Psoas muscle (tissue), 8 donors: Measurements from ENCODE around the gene SDF4. TPM values are rescaled to one million over a fixed set of nuclear protein-coding genes. Genes with fewer than 3 reads are reported as not detected.

ENCODE experiments used
- ATAC-seq, 4 donors: fragments of 200-7000 bp; cut with Tn5 transposase; one replicate each; pipeline ENCODE4 v1.9.1; 2020; ENCODE audit warnings: moderate library complexity in 3 of 4, mild to moderate bottlenecking in 2 of 4
- DNase-seq, 2 donors: peaks; one replicate each; pipeline ENCODE4 v3.0.0-alpha.2; 2020
- H3K27ac ChIP-seq: fragments of 200-600 bp; one replicate; pipeline ENCODE4 v1.8.0; 2022
- H3K27me3 ChIP-seq, 3 donors: fragments of 200-600 bp in 1 of 3; one replicate each; pipeline versions ENCODE4 v1.6.1 to v1.8.0; 2013 to 2022; ENCODE audit warnings: low read length in 2 of 3, mild to moderate bottlenecking in 2 of 3, moderate library complexity in 1 of 3; ENCODE audit not compliant: insufficient read depth in 3 of 3
- H3K36me3 ChIP-seq, 2 donors: fragments of 200-600 bp in 1 of 2; one replicate each; pipeline versions ENCODE4 v1.6.1 to v1.8.0; 2013 to 2022; ENCODE audit warnings: low read depth in 1 of 2, mild to moderate bottlenecking in 1 of 2, moderate library complexity in 1 of 2; ENCODE audit not compliant: insufficient read depth in 1 of 2
- H3K4me1 ChIP-seq: fragments of 200-600 bp; one replicate; pipeline ENCODE4 v1.8.0; 2022
- H3K4me3 ChIP-seq: fragments of 200-600 bp; one replicate; pipeline ENCODE4 v1.8.0; 2022; ENCODE audit warnings: mild to moderate bottlenecking
- H3K9me3 ChIP-seq: fragments of 200-600 bp; one replicate; pipeline ENCODE4 v1.8.0; 2022
- CTCF ChIP-seq: fragments of 200-600 bp; IDR thresholded peaks from one replicate; pipeline ENCODE4 v1.8.0; 2022; ENCODE audit warnings: antibody characterized with exemption
- WGBS, 3 donors: extraction: QIAGEN DNeasy Blood & Tissue Kit; methylation state at CpG; one replicate each; pipeline versions ENCODE4 v1.1.6 to v1.1.7; 2013; 5-methylcytosine and 5-hydroxymethylcytosine counted together
- intact Hi-C, 2 donors: fragments of 100-400 bp; cut with DNase I; formaldehyde crosslinking; loops; one replicate each; pipeline versions ENCODE4 v1.11.0 to v1.14.2; 2022
- polyA plus RNA-seq, 3 donors: library from polyadenylated mRNA; stranded (reverse); fragments of 200-250 nt; gene quantifications; one replicate each; pipeline ENCODE4 v1.2.3, GENCODE V29; 2013
- total RNA-seq, 4 donors: library from RNA; stranded (reverse); fragmentation: NEBNext Ultra II Directional in 2 of 4; extraction: Animal tissue kit (Norgen Biotek cat#: 25700) in 2 of 4; gene quantifications; one replicate each; pipeline versions ENCODE4 v1.2.1 to v1.2.4, GENCODE V29; 2021 to 2023
- donor health status: healthy with polysubstance abuse.
- donor health status: DM: no; HTN: no; CAD: no; lungs with moderate emphysema.
- donor health status: Bipolar disorder and iron deficiency.
- donor health status: healthy.
- donor health status: DM: yes; HTN: yes; CAD: no.
- donor health status: DM: no; HTN: no; CAD: no.
- donor health status: DM: no; HTN: no; CAD: no.
- donor health status: DM: yes; HTN: yes; CAD: no.

SDF4 gene
- total and polyA plus RNA-seq, 7 donors = 67.5 to 129 (median 85.9) TPM

GRCh38 chr1:1260843-1261560, 29.2 kb upstream of the SDF4 start:
- H3K4me3 ChIP-seq = no peak overlapping the region
- DNase-seq (no peak), ATAC-seq (no peak)
- WGBS, 3 donors = 61 to 67% (median 66%) methylated on average over 16 of the region's 16 CpGs
- intact Hi-C loops = no loop called here
- H3K27ac ChIP-seq = no peak overlapping the region
- H3K9me3 ChIP-seq = no peaks in the 10 kb centered on the region
- TF ChIP-seq CTCF = no peak
- no peaks in the 10 kb centered on the region for H3K4me1 ChIP-seq
- no peaks in the 10 kb centered on the region for H3K27me3 ChIP-seq
- H3K36me3 ChIP-seq = peaks cover 0 to 83% of the 10 kb centered on the region in 2 donors

- Histone ChIP-seq H3K36me3 (peaks cover 0 to 86% of the 10 kb centered on the region in 2 donors), H3K4me3 (no peak overlapping the region), H3K27ac (no peak overlapping the region), H3K9me3 (no peaks in the 10 kb centered on the region), H3K4me1 (no peaks in the 10 kb centered on the region), H3K27me3 (no peaks in the 10 kb centered on the region)
- no peak for TF ChIP-seq CTCF
- DNase-seq = no peak
- intact Hi-C loops = loop anchor here in 1 of 2 donors (10.0 kb wide), 1 partner anchor 225 kb away; no protein-coding TSS in a partner anchor
- WGBS, 3 donors = 80 to 86% (median 82%) methylated on average over 26 of the region's 26 CpGs
- ATAC-seq = no peak
Measured at GRCh38 chr1:1259951-1260600, 28.3 kb upstream of the SDF4 start.

- DNase-seq (no peak), ATAC-seq (no peak)
- Histone ChIP-seq H3K9me3 (no peaks in the 10 kb centered on the region), H3K36me3 (peaks cover 4 to 86% of the 10 kb centered on the region in 2 donors), H3K4me3 (no peak overlapping the region), H3K27me3 (no peaks in the 10 kb centered on the region), H3K27ac (no peak overlapping the region), H3K4me1 (no peaks in the 10 kb centered on the region)
- WGBS, 3 donors = 90 to 92% (median 91%) methylated on average over 18 of the region's 18 CpGs
- TF ChIP-seq CTCF = no peak
- intact Hi-C loops = loop anchor here in 1 of 2 donors (10.0 kb wide), 1 partner anchor 225 kb away; no protein-coding TSS in a partner anchor
Measured at GRCh38 chr1:1259540-1259939, 27.7 kb upstream of the SDF4 start.

GRCh38 chr1:1259119-1259488, 27.3 kb upstream of the SDF4 start:
- H3K27me3 ChIP-seq = no peaks in the 10 kb centered on the region
- H3K4me3 ChIP-seq = no peak overlapping the region
- TF ChIP-seq CTCF = no peak
- DNase-seq = no peak
- H3K4me1 ChIP-seq = no peaks in the 10 kb centered on the region
- H3K9me3 ChIP-seq = no peaks in the 10 kb centered on the region
- intact Hi-C loops = loop anchor here in 1 of 2 donors (10.0 kb wide), 1 partner anchor 224 kb away; no protein-coding TSS in a partner anchor
- H3K27ac ChIP-seq = no peak overlapping the region
- ATAC-seq = no peak
- 92 to 95% (median 92%) methylated on average over 22 of the region's 22 CpGs for WGBS, 3 donors
- H3K36me3 ChIP-seq = peaks cover 4 to 86% of the 10 kb centered on the region in 2 donors
